ENCODE data around the gene PFDN4. TPM values are rescaled to one million over a fixed set of nuclear protein-coding genes. Genes with fewer than 3 reads are reported as not detected.
A peak's percentile ranks its signal among the peaks of the same experiment; 100 is the strongest.

The PFDN4 gene
- total and polyA plus RNA-seq, 2 of the 13 experiments (the other 11 are each of a cell fraction or from before 2014, with no cell fraction given) = 59.8 to 227 TPM

GRCh38 chr20:54194724-54195438, 13.0 kb upstream of the PFDN4 start (continued):
- TF ChIP-seq HNRNPK (IDR thresholded peaks at IDR 0.05; ENCODE audit: low read depth, low read length, poor library complexity, severe bottlenecking) (no peak), ARNT (IDR thresholded peaks at IDR 0.05) (no peak), SP1 (IDR thresholded peaks at IDR 0.05) (no peak), SP1 (CRISPR knock-in tag; IDR thresholded peaks at IDR 0.05) (peak; percentile 39; the same call in 1 of the 2 replicates), ATAD3A (CRISPR knock-in tag; IDR thresholded peaks at IDR 0.05) (no peak), SALL2 (CRISPR knock-in tag; IDR thresholded peaks at IDR 0.05) (peak; percentile 93; the same call in 1 of the 2 replicates), ZNF329 (CRISPR knock-in tag; IDR thresholded peaks at IDR 0.05; ENCODE audit: low read depth) (0 out of 2 replicates have a peak, but pooled peaks have one; percentile 71), ZNF205 (CRISPR knock-in tag; IDR thresholded peaks at IDR 0.05) (peak; percentile 95), ZNF558 (CRISPR knock-in tag; IDR thresholded peaks at IDR 0.05; ENCODE audit: borderline replicate concordance) (no peak), DDIT3 (CRISPR knock-in tag; IDR thresholded peaks at IDR 0.05) (no peak), ARID5B (CRISPR knock-in tag; IDR thresholded peaks at IDR 0.05) (peak; percentile 100), ZNF672 (CRISPR knock-in tag; IDR thresholded peaks at IDR 0.05) (no peak), ZNF431 (CRISPR knock-in tag; IDR thresholded peaks at IDR 0.05; ENCODE audit: borderline replicate concordance, low read depth) (no peak)
- TF ChIP-seq, protein P1, sequence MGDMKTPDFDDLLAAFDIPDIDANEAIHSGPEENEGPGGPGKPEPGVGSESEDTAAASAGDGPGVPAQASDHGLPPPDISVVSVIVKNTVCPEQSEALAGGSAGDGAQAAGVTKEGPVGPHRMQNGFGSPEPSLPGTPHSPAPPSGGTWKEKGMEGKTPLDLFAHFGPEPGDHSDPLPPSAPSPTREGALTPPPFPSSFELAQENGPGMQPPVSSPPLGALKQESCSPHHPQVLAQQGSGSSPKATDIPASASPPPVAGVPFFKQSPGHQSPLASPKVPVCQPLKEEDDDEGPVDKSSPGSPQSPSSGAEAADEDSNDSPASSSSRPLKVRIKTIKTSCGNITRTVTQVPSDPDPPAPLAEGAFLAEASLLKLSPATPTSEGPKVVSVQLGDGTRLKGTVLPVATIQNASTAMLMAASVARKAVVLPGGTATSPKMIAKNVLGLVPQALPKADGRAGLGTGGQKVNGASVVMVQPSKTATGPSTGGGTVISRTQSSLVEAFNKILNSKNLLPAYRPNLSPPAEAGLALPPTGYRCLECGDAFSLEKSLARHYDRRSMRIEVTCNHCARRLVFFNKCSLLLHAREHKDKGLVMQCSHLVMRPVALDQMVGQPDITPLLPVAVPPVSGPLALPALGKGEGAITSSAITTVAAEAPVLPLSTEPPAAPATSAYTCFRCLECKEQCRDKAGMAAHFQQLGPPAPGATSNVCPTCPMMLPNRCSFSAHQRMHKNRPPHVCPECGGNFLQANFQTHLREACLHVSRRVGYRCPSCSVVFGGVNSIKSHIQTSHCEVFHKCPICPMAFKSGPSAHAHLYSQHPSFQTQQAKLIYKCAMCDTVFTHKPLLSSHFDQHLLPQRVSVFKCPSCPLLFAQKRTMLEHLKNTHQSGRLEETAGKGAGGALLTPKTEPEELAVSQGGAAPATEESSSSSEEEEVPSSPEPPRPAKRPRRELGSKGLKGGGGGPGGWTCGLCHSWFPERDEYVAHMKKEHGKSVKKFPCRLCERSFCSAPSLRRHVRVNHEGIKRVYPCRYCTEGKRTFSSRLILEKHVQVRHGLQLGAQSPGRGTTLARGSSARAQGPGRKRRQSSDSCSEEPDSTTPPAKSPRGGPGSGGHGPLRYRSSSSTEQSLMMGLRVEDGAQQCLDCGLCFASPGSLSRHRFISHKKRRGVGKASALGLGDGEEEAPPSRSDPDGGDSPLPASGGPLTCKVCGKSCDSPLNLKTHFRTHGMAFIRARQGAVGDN (CRISPR knock-in tag; IDR thresholded peaks at IDR 0.05) = no peak
- TF ChIP-seq, protein P2, sequence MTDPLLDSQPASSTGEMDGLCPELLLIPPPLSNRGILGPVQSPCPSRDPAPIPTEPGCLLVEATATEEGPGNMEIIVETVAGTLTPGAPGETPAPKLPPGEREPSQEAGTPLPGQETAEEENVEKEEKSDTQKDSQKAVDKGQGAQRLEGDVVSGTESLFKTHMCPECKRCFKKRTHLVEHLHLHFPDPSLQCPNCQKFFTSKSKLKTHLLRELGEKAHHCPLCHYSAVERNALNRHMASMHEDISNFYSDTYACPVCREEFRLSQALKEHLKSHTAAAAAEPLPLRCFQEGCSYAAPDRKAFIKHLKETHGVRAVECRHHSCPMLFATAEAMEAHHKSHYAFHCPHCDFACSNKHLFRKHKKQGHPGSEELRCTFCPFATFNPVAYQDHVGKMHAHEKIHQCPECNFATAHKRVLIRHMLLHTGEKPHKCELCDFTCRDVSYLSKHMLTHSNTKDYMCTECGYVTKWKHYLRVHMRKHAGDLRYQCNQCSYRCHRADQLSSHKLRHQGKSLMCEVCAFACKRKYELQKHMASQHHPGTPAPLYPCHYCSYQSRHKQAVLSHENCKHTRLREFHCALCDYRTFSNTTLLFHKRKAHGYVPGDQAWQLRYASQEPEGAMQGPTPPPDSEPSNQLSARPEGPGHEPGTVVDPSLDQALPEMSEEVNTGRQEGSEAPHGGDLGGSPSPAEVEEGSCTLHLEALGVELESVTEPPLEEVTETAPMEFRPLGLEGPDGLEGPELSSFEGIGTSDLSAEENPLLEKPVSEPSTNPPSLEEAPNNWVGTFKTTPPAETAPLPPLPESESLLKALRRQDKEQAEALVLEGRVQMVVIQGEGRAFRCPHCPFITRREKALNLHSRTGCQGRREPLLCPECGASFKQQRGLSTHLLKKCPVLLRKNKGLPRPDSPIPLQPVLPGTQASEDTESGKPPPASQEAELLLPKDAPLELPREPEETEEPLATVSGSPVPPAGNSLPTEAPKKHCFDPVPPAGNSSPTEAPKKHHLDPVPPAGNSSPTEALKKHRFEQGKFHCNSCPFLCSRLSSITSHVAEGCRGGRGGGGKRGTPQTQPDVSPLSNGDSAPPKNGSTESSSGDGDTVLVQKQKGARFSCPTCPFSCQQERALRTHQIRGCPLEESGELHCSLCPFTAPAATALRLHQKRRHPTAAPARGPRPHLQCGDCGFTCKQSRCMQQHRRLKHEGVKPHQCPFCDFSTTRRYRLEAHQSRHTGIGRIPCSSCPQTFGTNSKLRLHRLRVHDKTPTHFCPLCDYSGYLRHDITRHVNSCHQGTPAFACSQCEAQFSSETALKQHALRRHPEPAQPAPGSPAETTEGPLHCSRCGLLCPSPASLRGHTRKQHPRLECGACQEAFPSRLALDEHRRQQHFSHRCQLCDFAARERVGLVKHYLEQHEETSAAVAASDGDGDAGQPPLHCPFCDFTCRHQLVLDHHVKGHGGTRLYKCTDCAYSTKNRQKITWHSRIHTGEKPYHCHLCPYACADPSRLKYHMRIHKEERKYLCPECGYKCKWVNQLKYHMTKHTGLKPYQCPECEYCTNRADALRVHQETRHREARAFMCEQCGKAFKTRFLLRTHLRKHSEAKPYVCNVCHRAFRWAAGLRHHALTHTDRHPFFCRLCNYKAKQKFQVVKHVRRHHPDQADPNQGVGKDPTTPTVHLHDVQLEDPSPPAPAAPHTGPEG (CRISPR knock-in tag; IDR thresholded peaks at IDR 0.05) = 0 out of 2 replicates have a peak, but pooled peaks have one; percentile 68
